Measurements from ENCODE around the gene STRN4. TPM values are rescaled to one million over a fixed set of nuclear protein-coding genes. Genes with fewer than 3 reads are reported as not detected.

Gene STRN4
- total RNA-seq, 1 experiment from 2014 or later, result 89.5 TPM

- no peaks in the 10 kb centered on the region for H3K27me3 ChIP-seq (ENCODE audit: control insufficient read depth, insufficient read depth, low read length)
- peaks cover 3% of the 10 kb centered on the region; the same call in 1 of the 2 replicates for H3K36me3 ChIP-seq (ENCODE audit: control insufficient read depth, insufficient read depth, low read length)
- DNase-seq (ENCODE audit: low read depth, low spot score), result no peak
- H3K27ac ChIP-seq (ENCODE audit: low read length), result peak within 1 kb of the TSS; percentile 83
- H3K4me1 ChIP-seq (ENCODE audit: control insufficient read depth, insufficient read depth, low read length), result peaks cover 3% of the 10 kb centered on the region; the same call in 1 of the 2 replicates
- peak; percentile 76 for ATAC-seq
- in situ Hi-C loops (cut with HindIII; ENCODE audit: low pct_unique_long_range_greater_than_20kb, low sequenced_read_pairs), result no loop called here
- intact Hi-C loops (cut with micrococcal nuclease; ENCODE audit: unreplicated experiment), result no loop called here
- 0 out of 2 replicates have a peak, but pooled peaks have one; percentile 14 for TF ChIP-seq SIN3A (IDR thresholded peaks at IDR 0.05; ENCODE audit: borderline replicate concordance, insufficient read depth, low read depth, low read length)
- TF ChIP-seq TCF7L2 (IDR thresholded peaks at IDR 0.05; ENCODE audit: low read depth, low read length), result no peak
- ChIA-PET POLR2A (interaction anchor here (0.6 kb wide), 1 partner anchor 11 kb away, joined by 3 read pairs; no protein-coding TSS in a partner anchor), CTCF (interaction anchor here (0.7 kb wide), 1 partner anchor 12 kb away, joined by 3 read pairs; no protein-coding TSS in a partner anchor)
- no peaks in the 10 kb centered on the region for H3K9me3 ChIP-seq (ENCODE audit: control insufficient read depth, insufficient read depth, low read depth, low read length)
- peak within 1 kb of the TSS; percentile 82 to 92 for H3K4me3 ChIP-seq (ENCODE audit: low read depth in 2 of 2, low read length in 2 of 2)
- no TSS peak for BruUV-seq (replicated peaks)
Observed at GRCh38 chr19:46745521-46746280, 549 bp downstream of the STRN4 start, which contains the start of gene FKRP. TSS of gene FKRP (plus strand) at chr19:46746057. CDS start at chr19:46755451, 9,394 bp downstream.

GRCh38 chr19:46745030-46745429, 1.2 kb downstream of the STRN4 start:
- no peaks in the 10 kb centered on the region for H3K27me3 ChIP-seq (ENCODE audit: control insufficient read depth, insufficient read depth, low read length)
- POLR2A ChIA-PET, result interaction anchor here (0.6 kb wide), 1 partner anchor 10 kb away, joined by 3 read pairs; no protein-coding TSS in a partner anchor
- ATAC-seq (0 out of 2 replicates have a peak, but pooled peaks have one; percentile 14), DNase-seq (ENCODE audit: low read depth, low spot score) (no peak)
- CTCF ChIA-PET, result interaction anchor here (0.7 kb wide), 1 partner anchor 13 kb away, joined by 3 read pairs; no protein-coding TSS in a partner anchor
- intact Hi-C loops (cut with micrococcal nuclease; ENCODE audit: unreplicated experiment) (no loop called here), in situ Hi-C loops (cut with HindIII; ENCODE audit: low pct_unique_long_range_greater_than_20kb, low sequenced_read_pairs) (no loop called here)
- BruUV-seq (replicated peaks), result no TSS peak
- TF ChIP-seq POLR2AphosphoS5 (IDR thresholded peaks at IDR 0.05; ENCODE audit: low read depth, low read length) (no peak), CTCF (IDR thresholded peaks at IDR 0.05) (no peak), TCF7L2 (IDR thresholded peaks at IDR 0.05; ENCODE audit: low read depth, low read length) (no peak), SIN3A (IDR thresholded peaks at IDR 0.05; ENCODE audit: borderline replicate concordance, insufficient read depth, low read depth, low read length) (0 out of 2 replicates have a peak, but pooled peaks have one; percentile 23), REST (IDR thresholded peaks at IDR 0.05; ENCODE audit: insufficient read depth in 1 of 2, low read depth in 2 of 2, low read length in 1 of 2) (no peak)
- H3K36me3 ChIP-seq (ENCODE audit: control insufficient read depth, insufficient read depth, low read length), result peaks cover 3% of the 10 kb centered on the region; the same call in 1 of the 2 replicates
- peaks cover 3% of the 10 kb centered on the region; the same call in 1 of the 2 replicates for H3K4me1 ChIP-seq (ENCODE audit: control insufficient read depth, insufficient read depth, low read length)
- peak overlapping the region; percentile 83 for H3K27ac ChIP-seq (ENCODE audit: low read length)
- no peaks in the 10 kb centered on the region for H3K9me3 ChIP-seq (ENCODE audit: control insufficient read depth, insufficient read depth, low read depth, low read length)
- peak overlapping the region; percentile 82 to 92 for H3K4me3 ChIP-seq (ENCODE audit: low read depth in 2 of 2, low read length in 2 of 2)

Measured in Panc1 (cell line).